GM18520 (cell line): Measurements from ENCODE around the gene HECW1.
"Not testable (repeated sequence)": the region's sequence is repeated elsewhere in the genome, so short reads cannot be mapped to it uniquely, and the experiment has no call there.

ENCODE experiments used
- ATAC-seq: cut with Tn5 transposase; IDR thresholded peaks from one replicate; pipeline ENCODE4 v1.9.1; 2021; ENCODE audit not compliant: unreplicated experiment

HECW1 gene

GRCh38 chr7:43460733-43461348, 348.4 kb downstream of the HECW1 start:
- no peak for ATAC-seq

GRCh38 chr7:43461349-43462024, 349.0 kb downstream of the HECW1 start:
- ATAC-seq, result no peak

GRCh38 chr7:43462836-43463235, 350.4 kb downstream of the HECW1 start:
- ATAC-seq, result no peak

- no peak for ATAC-seq
Measured at GRCh38 chr7:43463401-43463980, 351.0 kb downstream of the HECW1 start.

GRCh38 chr7:43465581-43466554, 353.4 kb downstream of the HECW1 start:
- ATAC-seq, result no peak

- ATAC-seq, result no peak
Measured at GRCh38 chr7:43467406-43467805, 355.0 kb downstream of the HECW1 start.

- no peak for ATAC-seq
Measured at GRCh38 chr7:43467846-43468245, 355.4 kb downstream of the HECW1 start.

- no peak for ATAC-seq
Measured at GRCh38 chr7:43469051-43469450, 356.6 kb downstream of the HECW1 start.

- no peak for ATAC-seq
Measured at GRCh38 chr7:43470110-43470509, 357.7 kb downstream of the HECW1 start.

GRCh38 chr7:43475983-43476382, 363.5 kb downstream of the HECW1 start:
- ATAC-seq, result no peak

- ATAC-seq, result no peak
Measured at GRCh38 chr7:43476896-43477295, 364.4 kb downstream of the HECW1 start.

- ATAC-seq, result no peak
Measured at GRCh38 chr7:43479042-43479441, 366.6 kb downstream of the HECW1 start.

GRCh38 chr7:43479543-43479942, 367.1 kb downstream of the HECW1 start:
- ATAC-seq, result no peak

- no peak for ATAC-seq
Measured at GRCh38 chr7:43480581-43480980, 368.1 kb downstream of the HECW1 start.

GRCh38 chr7:43481902-43482678, 369.6 kb downstream of the HECW1 start:
- ATAC-seq, result no peak

GRCh38 chr7:43482679-43483252, 370.3 kb downstream of the HECW1 start:
- no peak for ATAC-seq

- no peak for ATAC-seq
Measured at GRCh38 chr7:43484678-43485395, 372.4 kb downstream of the HECW1 start.

GRCh38 chr7:43485580-43485979, 373.1 kb downstream of the HECW1 start:
- ATAC-seq, result no peak

GRCh38 chr7:43486008-43486407, 373.6 kb downstream of the HECW1 start:
- ATAC-seq, result not testable (repeated sequence)

- no peak for ATAC-seq
Measured at GRCh38 chr7:43486634-43487033, 374.2 kb downstream of the HECW1 start.
